ENCODE measurements around the gene AP2A2. TPM values are rescaled to one million over a fixed set of nuclear protein-coding genes. Genes with fewer than 3 reads are reported as not detected.

The AP2A2 gene
- total and polyA plus RNA-seq, 8 donors: 40.0 to 60.2 (median 50.6) TPM

DNA sequence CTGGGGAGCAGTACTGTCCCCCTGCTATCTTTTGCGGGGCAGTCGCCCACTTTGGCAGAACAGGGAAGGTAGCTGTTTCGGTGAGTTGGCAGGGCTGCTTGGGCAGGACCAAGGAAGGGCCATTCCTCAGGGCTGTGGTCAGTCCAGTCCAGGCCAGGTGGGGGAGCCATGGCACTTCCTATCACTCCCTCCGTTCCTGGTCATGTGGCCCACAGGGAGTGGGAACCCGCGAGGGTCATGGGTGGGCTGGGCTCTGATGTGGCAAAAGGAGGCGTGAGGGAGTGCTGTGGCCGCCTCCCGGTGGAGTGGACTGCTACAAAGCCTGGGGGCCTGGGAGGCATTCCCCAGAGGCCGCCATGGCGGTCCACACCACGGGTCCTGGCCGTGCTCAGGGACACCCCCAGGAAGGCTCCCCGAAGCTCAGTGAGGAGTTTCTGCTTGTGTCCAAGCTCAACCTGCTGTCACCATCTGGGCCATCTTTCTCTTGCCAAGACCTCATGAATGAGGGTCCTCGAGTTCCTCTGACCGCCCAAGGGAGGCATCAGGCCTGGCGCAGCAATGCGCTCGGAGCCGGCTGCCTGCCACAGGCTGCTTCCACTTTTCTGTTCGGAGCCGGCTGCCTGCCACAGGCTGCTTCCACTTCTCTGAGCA lies 27.0 kb upstream of the AP2A2 start:
- TF ChIP-seq, protein P1, sequence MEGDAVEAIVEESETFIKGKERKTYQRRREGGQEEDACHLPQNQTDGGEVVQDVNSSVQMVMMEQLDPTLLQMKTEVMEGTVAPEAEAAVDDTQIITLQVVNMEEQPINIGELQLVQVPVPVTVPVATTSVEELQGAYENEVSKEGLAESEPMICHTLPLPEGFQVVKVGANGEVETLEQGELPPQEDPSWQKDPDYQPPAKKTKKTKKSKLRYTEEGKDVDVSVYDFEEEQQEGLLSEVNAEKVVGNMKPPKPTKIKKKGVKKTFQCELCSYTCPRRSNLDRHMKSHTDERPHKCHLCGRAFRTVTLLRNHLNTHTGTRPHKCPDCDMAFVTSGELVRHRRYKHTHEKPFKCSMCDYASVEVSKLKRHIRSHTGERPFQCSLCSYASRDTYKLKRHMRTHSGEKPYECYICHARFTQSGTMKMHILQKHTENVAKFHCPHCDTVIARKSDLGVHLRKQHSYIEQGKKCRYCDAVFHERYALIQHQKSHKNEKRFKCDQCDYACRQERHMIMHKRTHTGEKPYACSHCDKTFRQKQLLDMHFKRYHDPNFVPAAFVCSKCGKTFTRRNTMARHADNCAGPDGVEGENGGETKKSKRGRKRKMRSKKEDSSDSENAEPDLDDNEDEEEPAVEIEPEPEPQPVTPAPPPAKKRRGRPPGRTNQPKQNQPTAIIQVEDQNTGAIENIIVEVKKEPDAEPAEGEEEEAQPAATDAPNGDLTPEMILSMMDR (IDR thresholded peaks at IDR 0.05): no peak
- DNase-seq (peak in 2 of 6 donors; percentile 30 to 71), ATAC-seq (peak in 3 of 4 donors; percentile 46 to 72 (median 55)), FAIRE-seq (no peak)
- Histone ChIP-seq H3K4me1 (no peaks in the 10 kb centered on the region), H3K27ac (no peak overlapping the region), H3K36me3 (peaks cover 0 to 42% (median 29%) of the 10 kb centered on the region in 3 donors), H3K4me3 (no peak overlapping the region), H3K27me3 (no peaks in the 10 kb centered on the region), H3K9me3 (no peaks in the 10 kb centered on the region)
- 88 to 90% methylated on average over 22 of the region's 22 CpGs for WGBS, 2 donors
- intact Hi-C loops (cut with DNase I): no loop called here

DNA sequence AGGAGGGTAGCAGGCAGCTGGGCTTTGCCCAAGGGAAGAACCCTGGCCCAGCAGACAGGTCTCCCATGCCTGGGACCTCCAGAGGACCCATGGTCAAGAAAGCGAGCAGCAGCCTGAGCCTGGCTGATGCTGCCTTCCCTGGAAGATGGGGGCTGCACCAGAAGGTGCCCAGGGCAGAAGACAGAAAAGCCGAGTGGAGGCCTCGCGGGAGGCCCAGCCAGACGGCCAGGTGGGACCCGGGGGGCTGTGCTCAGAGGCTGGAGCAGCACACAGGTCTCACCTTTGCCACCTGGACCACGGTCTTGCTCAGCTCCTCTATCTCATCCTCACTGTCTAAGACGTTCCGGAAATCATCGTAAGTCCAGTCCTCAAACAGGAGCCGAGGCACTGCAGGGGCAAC lies 25.9 kb upstream of the AP2A2 start:
- DNase-seq (no peak), ATAC-seq (no peak), FAIRE-seq (no peak)
- Histone ChIP-seq H3K9me3 (no peaks in the 10 kb centered on the region), H3K4me3 (no peak overlapping the region), H3K27me3 (no peaks in the 10 kb centered on the region), H3K4me1 (no peaks in the 10 kb centered on the region), H3K36me3 (peaks cover 0 to 45% (median 29%) of the 10 kb centered on the region in 3 donors), H3K27ac (no peak overlapping the region)
- TF ChIP-seq, protein P1 (IDR thresholded peaks at IDR 0.05): no peak
- WGBS, 2 donors: 92 to 94% methylated on average over 11 of the region's 11 CpGs
- intact Hi-C loops (cut with DNase I): no loop called here

DNA sequence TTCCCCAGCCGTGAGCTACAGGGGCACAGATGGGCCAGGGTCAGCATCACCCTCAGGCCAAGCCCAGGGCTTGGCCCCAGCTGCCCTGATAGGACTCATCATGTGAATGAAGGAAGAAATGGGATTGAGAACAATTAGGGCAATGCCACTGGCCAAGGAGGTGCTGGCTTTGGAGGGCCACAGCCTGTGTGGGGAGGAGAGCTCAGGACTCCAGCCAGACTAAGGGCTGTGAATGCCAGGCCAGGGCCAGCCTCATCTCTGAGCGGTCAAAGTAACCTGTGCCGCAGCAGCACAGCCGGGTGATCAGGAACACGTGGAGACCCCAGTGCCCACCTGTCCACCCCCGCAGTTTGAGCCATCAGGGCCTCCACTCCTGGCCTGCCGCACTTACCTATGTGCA lies 25.1 kb upstream of the AP2A2 start:
- intact Hi-C loops (cut with DNase I): no loop called here
- no peak for FAIRE-seq

DNA sequence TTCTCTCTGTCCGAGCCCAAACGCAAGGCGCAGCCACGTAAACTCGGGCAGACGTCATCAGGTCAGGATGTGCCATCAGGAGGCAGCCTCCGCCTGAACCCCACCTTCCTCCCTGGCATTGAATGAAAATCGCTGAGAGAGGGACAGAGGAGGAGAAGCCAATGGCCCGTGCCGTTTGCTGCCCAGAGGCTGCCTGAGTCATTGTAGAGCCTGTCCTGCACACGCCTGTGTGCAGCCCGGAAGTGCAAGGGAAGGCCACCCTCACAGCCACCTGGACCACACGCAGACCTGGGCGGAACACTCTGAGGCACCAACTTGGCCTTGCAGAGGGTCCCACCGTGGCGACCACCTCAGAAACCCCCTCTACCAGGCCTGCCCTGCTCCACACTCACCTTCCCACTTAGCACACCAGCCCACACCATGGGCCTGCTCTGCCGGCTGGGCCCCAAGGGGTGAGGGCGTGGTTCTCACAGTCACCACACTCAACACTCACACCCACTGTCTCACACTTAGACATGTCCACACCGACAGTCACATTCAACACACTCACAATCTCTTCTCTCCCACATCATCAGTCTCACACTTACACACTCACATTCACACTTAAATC lies 24.1 kb upstream of the AP2A2 start:
- FAIRE-seq: no peak
- TF ChIP-seq, protein P1 (IDR thresholded peaks at IDR 0.05): no peak
- peak in 1 of 6 donors; percentile 39 for DNase-seq
- WGBS, 2 donors: 89 to 92% methylated on average over 19 of the region's 19 CpGs
- ATAC-seq: no peak
- Histone ChIP-seq H3K4me3 (no peak overlapping the region), H3K4me1 (peaks cover 0 to 5% (median 3%) of the 10 kb centered on the region in 3 donors), H3K36me3 (peaks cover 0 to 45% (median 29%) of the 10 kb centered on the region in 3 donors), H3K27ac (no peak overlapping the region), H3K27me3 (no peaks in the 10 kb centered on the region), H3K9me3 (no peaks in the 10 kb centered on the region)
- intact Hi-C loops (cut with DNase I): no loop called here

More for the DNA sequence above, 25.1 kb upstream of the AP2A2 start:
- WGBS, 2 donors: 85 to 93% methylated on average over 7 of the region's 7 CpGs
- ATAC-seq (no peak), DNase-seq (peak in 1 of 6 donors; percentile 32)
- no peak overlapping the region for H3K4me3 ChIP-seq
- H3K27ac ChIP-seq: no peak overlapping the region
- peaks cover 0 to 45% (median 29%) of the 10 kb centered on the region in 3 donors for H3K36me3 ChIP-seq
- no peaks in the 10 kb centered on the region for H3K9me3 ChIP-seq
- no peaks in the 10 kb centered on the region for H3K4me1 ChIP-seq
- TF ChIP-seq, protein P1 (IDR thresholded peaks at IDR 0.05): no peak
- no peaks in the 10 kb centered on the region for H3K27me3 ChIP-seq

DNA sequence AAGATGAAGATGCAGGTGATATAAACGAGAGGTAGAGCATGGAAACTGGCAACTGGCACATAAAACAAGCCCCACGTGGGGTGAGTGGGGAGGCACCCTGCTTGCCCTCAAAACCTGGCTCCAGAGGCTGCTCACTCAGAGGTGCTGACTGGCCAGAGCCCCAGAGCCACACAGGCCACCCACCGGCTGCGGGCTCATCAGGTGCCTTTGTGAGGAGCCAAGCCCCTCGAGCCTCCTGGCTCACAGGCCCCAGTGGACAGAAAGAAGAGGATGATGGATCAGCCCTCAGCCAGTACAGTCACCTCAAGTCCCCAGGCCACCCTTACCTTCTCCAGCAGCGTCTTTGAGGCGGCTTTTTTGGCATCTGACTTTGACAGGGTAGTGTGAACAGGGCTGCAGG lies 21.3 kb upstream of the AP2A2 start:
- ATAC-seq: no peak
- no peaks in the 10 kb centered on the region for H3K27me3 ChIP-seq
- no peak overlapping the region for H3K4me3 ChIP-seq
- WGBS, 2 donors: 83 to 88% methylated on average over 7 of the region's 7 CpGs
- DNase-seq: peak in 1 of 6 donors; percentile 55
- no peak for FAIRE-seq
- H3K4me1 ChIP-seq: peaks cover 2 to 6% (median 3%) of the 10 kb centered on the region in 3 donors
- H3K9me3 ChIP-seq: no peaks in the 10 kb centered on the region
- intact Hi-C loops (cut with DNase I): no loop called here
- H3K36me3 ChIP-seq: peaks cover 0 to 35% (median 26%) of the 10 kb centered on the region in 3 donors
- TF ChIP-seq, protein P1 (IDR thresholded peaks at IDR 0.05): no peak
- H3K27ac ChIP-seq: no peak overlapping the region

Measured in pancreas (tissue), 10 donors.